Neural progenitor cell (in vitro differentiated cells): ENCODE data around the gene MGST2. TPM values are rescaled to one million over a fixed set of nuclear protein-coding genes. Genes with fewer than 3 reads are reported as not detected.
"Not testable (repeated sequence)": the region's sequence is repeated elsewhere in the genome, so short reads cannot be mapped to it uniquely, and the experiment has no call there.

Experiments used
- DNase-seq: peaks from one replicate; pipeline ENCODE4 v3.0.0-alpha.2; 2016; ENCODE audit warnings: low spot score
- H2AFZ ChIP-seq: fragments of 200-600 bp; sonication (generic); replicated peaks from 2 replicates; pipeline ENCODE4 v1.6.1; 2016; ENCODE audit warnings: antibody characterized with exemption
- H3F3A ChIP-seq: fragments of 200-600 bp; sonication (generic); 2 replicates; pipeline ENCODE4 v1.6.1; 2016; ENCODE audit warnings: antibody characterized with exemption, low read depth
- H3K27ac ChIP-seq: fragments of 200-600 bp; sonication (generic); 2 replicates; pipeline ENCODE4 v1.5.1; 2016; ENCODE audit warnings: mild to moderate bottlenecking
- H3K27me3 ChIP-seq: fragments of 200-600 bp; sonication (generic); 2 replicates; pipeline ENCODE4 v1.6.1; 2016; ENCODE audit warnings: mild to moderate bottlenecking, moderate library complexity
- H3K36me3 ChIP-seq: fragments of 200-600 bp; sonication (generic); 2 replicates; pipeline ENCODE4 v1.5.1; 2016
- H3K4me1 ChIP-seq: fragments of 200-600 bp; sonication (generic); 2 replicates; pipeline ENCODE4 v1.6.1; 2016; ENCODE audit warnings: mixed run types
- H3K4me2 ChIP-seq: fragments of 200-600 bp; sonication (generic); 2 replicates; pipeline ENCODE4 v1.6.1; 2016
- H3K4me3 ChIP-seq: fragments of 200-600 bp; sonication (generic); 2 replicates; pipeline ENCODE4 v1.5.1; 2016
- H3K79me2 ChIP-seq: fragments of 200-600 bp; sonication (generic); 2 replicates; pipeline ENCODE4 v1.6.1; 2016; ENCODE audit warnings: low read depth
- H3K9ac ChIP-seq: fragments of 200-600 bp; sonication (generic); 2 replicates; pipeline ENCODE4 v1.6.1; 2016
- H3K9me3 ChIP-seq: fragments of 200-600 bp; sonication (generic); 2 replicates; pipeline ENCODE4 v1.5.1; 2016; ENCODE audit warnings: low read depth
- H4K20me1 ChIP-seq: fragments of 200-600 bp; sonication (generic); 2 replicates; pipeline ENCODE4 v1.6.1; 2016; ENCODE audit warnings: low read depth
- H3K27ac Mint-ChIP-seq: 3 replicates; pipeline ENCODE4 v1.8.0; 2021; ENCODE audit warnings: mixed read lengths
- H3K27me3 Mint-ChIP-seq: 2 replicates; pipeline ENCODE4 v1.8.0; 2022; ENCODE audit warnings: low read depth, mild to moderate bottlenecking, inconsistent platforms, moderate library complexity, mixed read lengths; ENCODE audit not compliant: insufficient read depth
- H3K36me3 Mint-ChIP-seq: 3 replicates; pipeline ENCODE4 v1.8.0; 2021; ENCODE audit warnings: mixed read lengths
- H3K4me1 Mint-ChIP-seq: 3 replicates; pipeline ENCODE4 v1.8.0; 2021; ENCODE audit warnings: mixed read lengths
- H3K4me3 Mint-ChIP-seq: 3 replicates; pipeline ENCODE4 v1.8.0; 2021; ENCODE audit warnings: mild to moderate bottlenecking, moderate library complexity, mixed read lengths
- H3K9me3 Mint-ChIP-seq: 3 replicates; pipeline ENCODE4 v1.8.0; 2020; ENCODE audit warnings: mixed read lengths
- CTCF ChIP-seq: fragments of 200-600 bp; sonication (generic); IDR thresholded peaks from 2 replicates; pipeline ENCODE4 v1.5.1; 2017; ENCODE audit warnings: antibody characterized with exemption, mild to moderate bottlenecking
- EZH2 ChIP-seq: fragments of 200-600 bp; sonication (generic); IDR thresholded peaks from 2 replicates; pipeline ENCODE4 v1.6.1; 2017; ENCODE audit warnings: antibody characterized with exemption, mild to moderate bottlenecking, moderate library complexity
- EZH2phosphoT487 ChIP-seq: fragments of 200-600 bp; sonication (generic); IDR thresholded peaks from 2 replicates; pipeline ENCODE4 v1.6.1; 2017; ENCODE audit warnings: antibody characterized with exemption
- total RNA-seq: library from RNA; depleted of rRNA; stranded (reverse); fragments of >200 nt; gene quantifications from 2 replicates; pipeline ENCODE4 v1.2.3, GENCODE V29; 2015; ENCODE audit warnings: low replicate concordance

MGST2 gene
- total RNA-seq, 1 donor from 2014 or later: 4.4 TPM

GRCh38 chr4:139630991-139631390 lies 34.6 kb upstream of the MGST2 start:
- peak overlapping the region; percentile 6 for H3K27ac ChIP-seq
- Mint-ChIP-seq H3K27ac (no peak overlapping the region), H3K4me3 (no peak overlapping the region), H3K9me3 (peaks cover 9% of the 10 kb centered on the region), H3K27me3 (peaks cover 4% of the 10 kb centered on the region), H3K36me3 (peaks cover 2% of the 10 kb centered on the region), H3K4me1 (peaks cover 34% of the 10 kb centered on the region)
- H3K4me1 ChIP-seq: peaks cover 39% of the 10 kb centered on the region
- H3K4me3 ChIP-seq: no peak overlapping the region
- H3K4me2 ChIP-seq: peak overlapping the region; percentile 27
- peak; percentile 59 for DNase-seq
- TF ChIP-seq EZH2 (no peak), EZH2phosphoT487 (no peak), CTCF (no peak)
- no peaks in the 10 kb centered on the region for H3K79me2 ChIP-seq
- H3K9ac ChIP-seq: no peak overlapping the region
- H3K36me3 ChIP-seq: no peaks in the 10 kb centered on the region
- peaks cover 30% of the 10 kb centered on the region for H3K27me3 ChIP-seq
- peaks cover 32% of the 10 kb centered on the region for H3F3A ChIP-seq
- no peaks in the 10 kb centered on the region for H4K20me1 ChIP-seq
- H3K9me3 ChIP-seq: no peaks in the 10 kb centered on the region
- no peak overlapping the region for H2AFZ ChIP-seq

GRCh38 chr4:139631791-139632190 lies 33.8 kb upstream of the MGST2 start:
- peaks cover 22% of the 10 kb centered on the region for H3K27me3 ChIP-seq
- H3K4me2 ChIP-seq: no peak overlapping the region
- peaks cover 32% of the 10 kb centered on the region for H3F3A ChIP-seq
- peaks cover 39% of the 10 kb centered on the region for H3K4me1 ChIP-seq
- Mint-ChIP-seq H3K4me1 (peaks cover 34% of the 10 kb centered on the region), H3K9me3 (peaks cover 15% of the 10 kb centered on the region), H3K27ac (no peak overlapping the region), H3K36me3 (peaks cover 2% of the 10 kb centered on the region), H3K27me3 (peaks cover 6% of the 10 kb centered on the region), H3K4me3 (no peak overlapping the region)
- no peaks in the 10 kb centered on the region for H3K9me3 ChIP-seq
- no peaks in the 10 kb centered on the region for H3K36me3 ChIP-seq
- H3K79me2 ChIP-seq: no peaks in the 10 kb centered on the region
- DNase-seq: no peak
- H3K4me3 ChIP-seq: no peak overlapping the region
- H3K9ac ChIP-seq: no peak overlapping the region
- H2AFZ ChIP-seq: no peak overlapping the region
- H3K27ac ChIP-seq: no peak overlapping the region
- no peaks in the 10 kb centered on the region for H4K20me1 ChIP-seq
- TF ChIP-seq EZH2phosphoT487 (no peak), CTCF (no peak), EZH2 (no peak)

- Histone ChIP-seq H3K27me3 (peaks cover 18% of the 10 kb centered on the region), H3K4me1 (peaks cover 35% of the 10 kb centered on the region), H3F3A (peaks cover 25% of the 10 kb centered on the region), H2AFZ (peak overlapping the region; percentile 36)
- H3K27ac ChIP-seq, H3K4me3 Mint-ChIP-seq, H3K36me3 Mint-ChIP-seq, H3K79me2 ChIP-seq, H3K4me2 ChIP-seq, H3K9ac ChIP-seq, H3K9me3 ChIP-seq, H3K36me3 ChIP-seq, H3K27me3 Mint-ChIP-seq, H4K20me1 ChIP-seq, H3K27ac Mint-ChIP-seq, DNase-seq, H3K4me3 ChIP-seq: not testable (repeated sequence)
- peaks cover 34% of the 10 kb centered on the region for H3K4me1 Mint-ChIP-seq
- H3K9me3 Mint-ChIP-seq: peaks cover 21% of the 10 kb centered on the region
Measured at GRCh38 chr4:139632739-139633138, 32.9 kb upstream of the MGST2 start.

GRCh38 chr4:139633195-139633594 lies 32.4 kb upstream of the MGST2 start:
- Mint-ChIP-seq H3K4me3 (no peak overlapping the region), H3K27me3 (peaks cover 6% of the 10 kb centered on the region), H3K9me3 (peaks cover 21% of the 10 kb centered on the region), H3K27ac (no peak overlapping the region), H3K4me1 (peaks cover 30% of the 10 kb centered on the region), H3K36me3 (peaks cover 2% of the 10 kb centered on the region)
- Histone ChIP-seq H3K9ac (no peak overlapping the region), H3F3A (peaks cover 20% of the 10 kb centered on the region), H3K27ac (no peak overlapping the region), H3K79me2 (no peaks in the 10 kb centered on the region), H4K20me1 (no peaks in the 10 kb centered on the region), H2AFZ (peak overlapping the region; percentile 36), H3K9me3 (no peaks in the 10 kb centered on the region), H3K4me3 (no peak overlapping the region), H3K4me1 (peaks cover 30% of the 10 kb centered on the region), H3K27me3 (peaks cover 18% of the 10 kb centered on the region), H3K36me3 (no peaks in the 10 kb centered on the region), H3K4me2 (peak overlapping the region; percentile 74)
- TF ChIP-seq EZH2phosphoT487 (no peak), EZH2 (no peak), CTCF (no peak)
- DNase-seq: no peak
